Right forelimb (tissue), 1 donor: Measurements from ENCODE around the gene MEX3A.
"Not testable (repeated sequence)": the region's sequence is repeated elsewhere in the genome, so short reads cannot be mapped to it uniquely, and the experiment has no call there.

Source experiments
- DNase-seq: peaks from one replicate; pipeline ENCODE4 v3.0.0-alpha.2; 2018

The MEX3A gene, protein sequence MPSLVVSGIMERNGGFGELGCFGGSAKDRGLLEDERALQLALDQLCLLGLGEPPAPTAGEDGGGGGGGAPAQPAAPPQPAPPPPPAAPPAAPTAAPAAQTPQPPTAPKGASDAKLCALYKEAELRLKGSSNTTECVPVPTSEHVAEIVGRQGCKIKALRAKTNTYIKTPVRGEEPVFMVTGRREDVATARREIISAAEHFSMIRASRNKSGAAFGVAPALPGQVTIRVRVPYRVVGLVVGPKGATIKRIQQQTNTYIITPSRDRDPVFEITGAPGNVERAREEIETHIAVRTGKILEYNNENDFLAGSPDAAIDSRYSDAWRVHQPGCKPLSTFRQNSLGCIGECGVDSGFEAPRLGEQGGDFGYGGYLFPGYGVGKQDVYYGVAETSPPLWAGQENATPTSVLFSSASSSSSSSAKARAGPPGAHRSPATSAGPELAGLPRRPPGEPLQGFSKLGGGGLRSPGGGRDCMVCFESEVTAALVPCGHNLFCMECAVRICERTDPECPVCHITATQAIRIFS

DNA sequence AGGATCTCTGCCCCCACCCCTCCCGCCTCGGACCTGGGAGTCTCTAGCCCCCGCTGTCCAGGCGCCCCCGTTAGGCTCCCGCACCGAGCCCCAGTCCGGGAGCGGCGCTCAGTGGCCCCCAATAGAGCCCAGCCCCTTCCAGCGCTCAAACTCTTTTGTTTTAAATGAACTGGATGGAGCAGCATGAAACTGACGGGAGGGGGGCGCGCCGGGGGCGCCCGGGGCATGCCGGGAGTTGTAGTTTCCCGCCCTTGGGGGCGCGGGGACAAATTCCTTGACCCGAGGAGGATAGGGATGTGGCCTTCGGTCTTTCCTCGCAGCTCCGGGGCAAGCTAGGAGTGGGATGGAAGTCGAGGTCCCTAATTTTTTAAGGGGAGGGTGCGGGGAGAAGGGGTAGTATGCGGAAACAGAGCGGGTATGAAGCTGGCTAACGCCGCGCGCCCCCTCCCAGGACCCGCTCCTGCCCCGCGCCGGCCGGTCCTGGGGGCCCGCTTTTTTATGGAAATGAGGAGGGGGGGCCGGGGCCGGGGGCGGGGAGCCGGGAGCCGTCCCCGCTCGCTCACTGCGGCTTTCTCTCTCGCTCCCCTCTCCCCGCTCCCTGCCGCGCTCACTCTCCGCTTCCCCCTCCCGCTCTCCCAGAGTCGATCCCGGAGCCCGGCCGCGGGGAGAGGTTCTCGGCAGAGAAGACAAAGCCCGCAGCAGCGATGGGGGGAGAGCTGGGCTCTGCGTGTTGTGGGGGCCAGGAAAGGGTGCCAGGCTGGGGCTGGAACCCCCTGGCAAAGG, at the start of gene MEX3A:
Gene MEX3A (minus strand): TSS at position 157 of the 783 bp plus-strand sequence. CDS start 467 bp downstream, outside the sequence.
- peak; percentile 95 for DNase-seq

DNA sequence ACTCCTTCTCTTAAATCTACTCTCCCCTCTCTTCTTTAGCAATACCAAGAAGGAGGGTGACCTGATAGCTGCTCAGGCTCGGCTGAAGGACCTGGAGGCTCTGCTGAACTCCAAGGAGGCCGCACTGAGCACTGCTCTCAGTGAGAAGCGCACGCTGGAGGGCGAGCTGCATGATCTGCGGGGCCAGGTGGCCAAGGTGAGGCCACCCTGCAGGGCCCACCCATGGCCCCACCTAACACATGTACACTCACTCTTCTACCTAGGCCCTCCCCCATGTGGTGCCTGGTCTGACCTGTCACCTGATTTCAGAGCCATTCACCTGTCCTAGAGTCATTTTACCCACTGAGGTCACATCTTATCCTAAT, 48.3 kb upstream of the MEX3A start:
- no peak for DNase-seq

DNA sequence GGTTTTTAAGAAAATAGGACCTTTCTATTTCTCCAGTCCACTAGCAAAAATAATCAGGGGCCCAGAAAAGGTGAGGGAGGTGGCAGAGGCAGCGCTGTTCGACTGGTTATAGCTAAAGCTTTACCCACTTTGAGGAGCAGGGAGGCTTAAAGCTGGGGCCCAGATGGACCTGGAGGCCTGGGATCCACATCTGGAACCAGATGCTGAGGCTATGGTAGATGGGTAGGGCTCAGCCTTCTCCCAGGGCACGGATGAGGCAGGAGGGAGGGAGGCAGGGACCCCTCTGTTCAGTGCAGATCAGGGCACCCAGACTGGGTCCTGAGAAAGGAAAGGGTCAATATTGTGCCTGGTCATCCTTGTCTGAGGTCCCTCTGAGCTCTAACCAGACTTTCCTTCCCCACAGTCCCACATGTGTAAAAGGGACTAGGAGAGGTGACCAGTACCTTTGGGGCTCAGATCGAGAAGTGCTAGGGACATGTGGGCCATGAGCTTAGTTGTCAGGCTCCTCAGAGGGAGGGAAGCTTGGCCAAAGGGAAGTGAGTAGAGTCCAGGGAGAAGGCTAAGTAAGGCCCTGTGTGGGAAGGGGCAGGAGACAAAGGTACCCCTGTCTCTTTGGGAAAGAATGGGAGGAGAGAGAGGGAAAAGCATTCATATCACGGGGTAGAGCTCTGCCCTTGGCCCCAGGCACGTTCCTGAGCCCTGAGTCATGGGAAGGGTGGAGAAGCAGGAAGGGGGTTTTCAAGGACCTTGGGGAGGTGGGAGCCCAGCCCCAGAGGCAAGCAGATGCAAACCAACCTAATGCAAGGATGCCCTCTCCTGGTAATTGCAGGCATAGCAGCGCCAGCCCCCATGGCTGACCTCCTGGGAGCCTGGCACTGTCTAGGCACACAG, 47.7 kb upstream of the MEX3A start:
- DNase-seq: peak; percentile 89

DNA sequence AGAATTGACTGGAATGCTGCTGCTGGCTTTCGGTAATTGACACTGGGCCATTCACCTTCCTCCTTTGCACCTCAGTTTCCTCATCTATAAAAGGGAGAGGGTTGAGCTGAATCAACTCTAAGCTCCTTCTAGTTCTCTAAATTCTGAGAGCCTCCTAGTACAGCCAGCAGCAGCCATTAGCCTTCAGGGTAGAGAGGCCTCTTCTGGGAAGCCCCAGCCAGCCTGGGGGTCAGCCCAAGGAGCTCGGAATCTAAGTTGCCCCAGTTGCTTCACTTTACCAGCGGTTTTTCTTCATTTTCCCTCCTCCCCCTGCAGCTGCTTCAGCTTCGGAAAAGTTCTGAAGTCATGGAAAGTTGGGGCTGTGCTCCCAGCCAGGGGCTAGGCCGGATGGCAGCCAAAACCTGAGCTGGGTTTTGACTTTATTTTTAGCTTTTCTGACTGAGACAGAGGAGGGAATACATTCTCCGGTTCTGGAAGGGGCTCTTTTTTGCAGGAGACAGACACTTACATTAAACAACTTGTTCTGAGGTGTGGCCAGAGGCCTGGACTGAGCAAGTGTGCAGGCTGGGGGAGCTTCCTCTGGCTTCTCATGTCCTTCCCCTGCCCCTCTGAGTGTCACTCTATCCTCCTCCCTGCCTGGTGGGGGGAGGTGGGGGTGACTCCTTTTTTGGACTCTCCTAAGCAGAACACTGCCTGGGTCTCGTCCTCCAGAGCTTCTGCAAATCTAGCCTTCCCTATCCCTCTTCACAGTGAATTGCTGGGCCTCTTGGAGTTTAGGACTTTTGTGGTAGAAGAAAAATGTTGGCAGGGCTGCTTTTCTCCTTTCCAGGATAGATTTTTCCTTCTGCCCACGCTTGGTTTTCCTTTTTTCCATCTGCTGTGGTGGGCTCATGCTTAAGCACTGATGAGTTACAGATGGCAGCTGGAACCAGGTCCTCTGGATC, 46.7 kb upstream of the MEX3A start:
- DNase-seq: peak; percentile 92

DNA sequence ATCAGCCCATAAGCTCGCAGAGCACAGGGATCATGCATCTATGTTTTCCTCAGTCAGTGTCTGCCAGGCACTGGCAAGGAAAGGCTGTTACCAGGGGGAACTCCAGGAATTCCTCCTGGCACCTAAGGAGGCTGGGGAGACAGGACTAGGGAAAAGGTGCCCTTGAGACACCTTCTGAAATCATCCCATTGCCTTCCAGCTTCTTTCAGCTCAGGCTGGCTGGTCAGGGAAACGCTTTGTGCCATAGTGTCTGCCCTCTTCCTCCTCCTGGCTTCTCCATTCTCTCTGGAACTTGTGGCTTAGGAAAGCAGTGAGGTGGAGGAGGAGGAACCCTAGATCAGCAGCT, 46.0 kb upstream of the MEX3A start:
- no peak for DNase-seq

DNA sequence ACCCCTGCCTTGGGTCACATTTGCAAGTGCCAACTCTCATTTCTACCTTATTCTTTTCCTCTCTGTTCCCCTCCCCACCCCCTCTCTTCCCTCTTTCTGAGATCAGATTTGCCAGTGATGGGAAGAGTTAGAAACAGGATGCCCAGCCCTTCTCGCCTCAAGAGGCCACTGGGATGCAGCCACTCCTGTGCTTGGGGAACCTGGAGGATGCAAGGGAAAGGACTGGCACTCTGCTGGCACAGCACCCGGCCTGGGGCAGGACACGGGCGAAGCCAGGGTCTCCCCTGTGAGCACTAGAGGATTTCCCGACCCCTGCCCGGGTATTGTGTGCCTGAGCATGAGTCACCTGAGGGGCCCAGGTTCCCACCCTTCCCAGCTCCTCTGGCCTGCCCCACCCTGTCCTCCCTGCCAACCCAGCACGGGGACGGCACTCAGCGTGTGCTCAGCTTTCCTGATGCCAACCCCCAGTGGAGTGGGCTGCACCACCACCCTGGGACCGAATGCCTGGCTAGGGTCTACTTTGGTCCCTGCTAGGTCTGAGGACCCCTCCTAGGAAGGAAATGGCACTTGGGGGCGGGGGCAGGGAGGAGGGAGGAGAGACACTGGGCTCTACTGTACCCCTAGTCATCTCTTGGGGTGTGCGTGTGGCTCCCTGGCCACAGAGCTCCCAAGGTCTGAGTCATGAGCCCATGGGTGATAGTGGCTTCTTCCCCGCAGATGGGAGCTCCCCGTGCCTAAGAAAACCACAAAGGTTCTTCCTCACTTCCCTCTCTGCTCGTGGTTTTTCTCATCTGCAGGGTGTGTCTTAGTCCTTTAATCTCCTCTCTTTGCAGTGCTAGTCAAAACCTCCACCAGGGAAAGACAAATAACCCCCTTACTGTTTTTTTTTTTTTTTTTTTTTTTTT, 44.6 kb upstream of the MEX3A start:
- peak; percentile 71 for DNase-seq

DNA sequence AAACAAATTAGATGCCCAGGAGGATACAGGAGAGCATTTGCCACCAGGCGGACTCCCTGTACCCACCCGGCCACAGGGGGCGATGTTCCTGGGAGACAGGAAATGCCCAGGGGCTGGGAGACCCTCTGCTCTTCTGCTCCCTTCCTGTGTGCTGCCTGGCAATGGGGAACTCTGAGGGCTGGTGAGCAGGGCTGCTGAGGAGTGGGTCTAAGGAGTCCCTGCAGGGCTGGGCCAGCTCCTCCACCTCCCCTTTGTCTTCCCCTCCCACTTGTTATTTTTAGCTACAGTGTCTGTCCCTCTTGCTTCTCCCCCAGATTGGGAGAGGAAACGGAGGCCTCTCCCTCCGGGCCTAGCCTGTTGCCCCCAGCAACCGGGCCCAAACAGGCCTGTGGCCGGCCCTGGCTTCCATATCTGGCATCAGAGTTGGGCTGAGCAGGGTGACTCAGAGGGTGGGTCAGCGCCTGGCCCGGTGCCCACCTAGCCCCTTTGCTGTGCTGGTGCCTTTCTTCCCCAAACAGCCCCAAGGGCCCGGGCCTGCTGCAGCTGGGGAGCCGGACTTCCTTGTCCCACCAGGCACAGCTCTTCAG, 43.9 kb upstream of the MEX3A start:
- DNase-seq: peak; percentile 90

DNA sequence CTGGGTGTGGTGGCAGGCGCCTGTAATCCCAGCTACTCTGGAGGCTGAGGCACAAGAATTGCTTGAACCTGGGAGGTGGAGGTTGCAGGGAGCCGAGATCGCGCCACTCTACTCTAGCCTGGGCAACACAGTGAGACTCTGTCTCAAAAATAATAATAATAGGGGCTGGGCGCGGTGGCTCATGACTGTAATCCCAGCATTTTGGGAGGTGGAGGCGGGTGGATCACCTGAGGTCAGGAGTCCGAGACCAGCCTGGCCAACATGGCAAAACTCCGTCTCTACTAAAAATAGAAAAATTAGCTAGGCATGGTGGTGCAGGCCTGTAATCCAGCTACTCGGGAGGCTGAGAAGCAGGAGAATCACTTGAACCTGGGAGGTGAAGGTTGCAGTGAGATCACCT, 43.3 kb upstream of the MEX3A start:
- not testable (repeated sequence) for DNase-seq

DNA sequence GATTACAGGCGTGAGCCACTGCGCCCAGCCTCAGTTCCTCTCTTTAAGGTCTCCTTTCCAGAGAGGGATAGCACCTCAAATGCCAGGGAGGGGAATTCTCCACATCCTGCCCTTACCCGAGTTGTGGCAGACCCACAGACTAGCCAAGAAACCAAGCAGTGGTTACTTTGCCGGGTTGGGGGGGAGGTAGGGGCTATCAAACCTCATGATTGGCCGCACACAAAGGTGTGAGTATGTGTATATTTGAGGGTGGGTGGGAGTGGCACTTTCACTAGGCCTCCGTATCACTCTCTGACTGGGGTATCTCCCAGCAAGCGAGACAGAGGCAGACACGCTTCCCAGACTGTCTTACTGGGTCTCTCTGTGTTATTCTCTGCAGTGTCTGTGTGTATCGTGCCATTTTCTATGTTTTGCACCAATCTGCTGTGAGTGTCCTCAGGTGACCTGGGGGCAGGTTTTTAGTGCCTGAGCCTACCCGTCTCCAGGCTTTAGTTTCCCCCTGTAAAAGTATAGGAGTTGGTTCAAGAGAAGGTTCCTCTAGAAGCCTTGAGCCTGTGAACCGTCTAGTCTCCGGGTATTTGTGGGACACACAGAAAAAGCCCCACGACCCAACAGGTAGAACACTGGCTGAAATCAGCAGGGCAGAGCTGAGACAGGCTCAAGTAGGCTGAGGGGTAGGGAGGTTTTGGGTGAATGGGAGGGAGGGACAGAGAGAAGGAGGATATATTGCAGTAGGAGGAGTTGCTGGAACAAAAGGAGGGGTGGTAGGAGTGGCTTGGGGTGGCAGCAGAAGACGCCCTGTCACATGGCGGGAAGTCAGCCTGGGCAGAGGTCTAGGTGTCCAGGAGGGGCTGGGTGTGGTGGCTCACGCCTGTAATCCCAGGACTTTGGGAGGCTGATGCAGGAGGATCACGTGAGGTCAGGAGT, 42.6 kb upstream of the MEX3A start:
- DNase-seq: no peak

DNA sequence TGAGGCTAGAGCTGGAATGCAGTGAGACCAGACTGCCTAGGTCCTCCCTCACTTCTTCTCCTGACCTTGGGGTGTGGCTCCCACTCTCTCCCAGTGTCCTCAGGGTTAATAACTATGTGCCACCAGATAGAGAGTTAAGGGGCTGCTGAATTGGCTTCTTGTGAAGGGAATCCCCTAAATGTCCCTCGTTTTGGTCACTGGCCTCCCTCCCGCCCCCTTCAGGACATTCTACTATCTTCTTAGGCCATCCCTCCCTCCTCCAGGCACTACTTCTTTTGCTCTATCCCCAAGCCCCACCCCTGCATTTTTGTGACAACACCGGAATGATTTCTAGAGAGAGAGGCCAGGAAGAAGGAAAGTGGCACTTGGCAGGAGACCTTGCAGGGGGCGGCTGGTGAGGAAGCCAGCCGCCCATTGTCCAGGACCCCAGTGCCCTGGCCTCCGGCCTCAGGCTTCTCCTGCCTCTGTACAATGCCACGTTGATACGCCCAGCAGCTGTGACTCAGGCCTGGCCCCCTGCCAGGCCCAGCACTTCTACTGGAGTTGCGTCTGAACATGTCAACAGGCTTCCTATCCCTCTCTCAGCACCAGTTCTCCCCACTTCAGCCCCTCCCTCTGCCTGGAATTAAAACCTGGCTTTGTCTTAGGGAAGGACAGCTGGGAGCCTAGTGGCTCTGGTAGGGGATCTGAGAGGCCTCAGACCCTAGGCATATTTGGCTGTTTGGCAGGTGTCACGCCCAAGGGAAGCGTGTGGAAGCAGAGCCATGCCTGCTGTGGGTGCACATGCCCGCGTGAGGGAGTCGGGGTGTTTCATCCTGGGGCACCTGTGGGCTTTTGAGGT, 41.3 kb upstream of the MEX3A start:
- peak; percentile 95 for DNase-seq

DNA sequence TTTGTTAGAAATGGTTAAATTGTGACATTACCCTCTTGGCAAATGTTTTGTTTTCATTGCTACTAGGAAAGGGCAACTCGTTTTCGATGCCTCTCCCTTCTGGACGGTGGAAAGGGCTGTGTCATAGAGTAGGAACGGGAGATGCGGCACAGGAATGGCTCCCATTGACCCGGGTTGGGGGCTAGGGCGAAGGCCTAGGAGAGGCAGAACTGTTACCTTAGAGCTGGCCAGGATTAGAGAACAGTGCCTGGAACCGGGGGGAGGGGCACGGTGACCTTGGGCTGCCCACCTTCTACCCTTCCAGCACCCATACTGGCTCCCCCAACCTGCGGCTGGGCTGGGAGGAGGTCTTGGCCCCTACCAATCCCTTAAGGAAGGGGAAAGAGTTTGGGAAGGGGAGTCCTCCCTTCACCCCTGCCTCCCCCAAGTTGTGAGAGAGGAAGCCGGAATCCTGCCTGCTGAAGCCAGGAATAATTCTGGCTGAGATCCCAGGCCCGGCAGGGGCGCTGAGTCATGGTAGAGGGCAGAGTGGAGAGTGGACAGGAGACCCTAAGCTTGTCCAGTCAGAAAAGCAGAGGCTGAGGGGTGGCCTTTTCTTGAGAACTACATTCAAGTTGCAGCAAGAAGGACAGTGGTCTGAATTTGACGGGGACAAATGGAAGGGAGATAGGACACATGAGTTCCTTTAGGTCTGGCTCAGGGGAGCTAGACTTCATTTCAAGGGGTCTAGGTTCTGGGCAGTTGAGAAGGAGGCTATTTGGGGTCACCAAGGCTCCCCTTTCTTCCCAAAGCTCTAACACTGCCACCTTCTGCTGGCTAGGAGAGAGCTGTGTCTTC, 40.5 kb upstream of the MEX3A start:
- DNase-seq: peak; percentile 85

DNA sequence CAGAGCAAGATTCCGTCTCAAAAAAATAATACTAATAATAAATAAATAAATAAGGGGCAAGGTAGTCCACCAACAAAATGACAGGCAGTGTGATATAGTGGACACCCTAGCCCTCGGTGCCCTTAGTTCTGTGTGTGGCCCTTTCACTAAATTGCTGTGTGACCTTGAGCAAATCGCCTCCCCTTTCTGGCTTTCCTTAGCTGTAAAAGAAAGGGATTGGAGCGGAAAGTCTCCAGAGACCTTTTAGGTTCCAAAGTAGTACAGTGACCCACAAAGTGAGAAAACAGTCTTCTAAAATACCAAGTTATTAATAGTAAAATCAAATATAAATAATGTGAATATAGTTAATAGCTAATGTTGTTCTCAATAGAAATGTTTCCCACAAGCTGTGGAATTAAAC, 39.8 kb upstream of the MEX3A start:
- no peak for DNase-seq

DNA sequence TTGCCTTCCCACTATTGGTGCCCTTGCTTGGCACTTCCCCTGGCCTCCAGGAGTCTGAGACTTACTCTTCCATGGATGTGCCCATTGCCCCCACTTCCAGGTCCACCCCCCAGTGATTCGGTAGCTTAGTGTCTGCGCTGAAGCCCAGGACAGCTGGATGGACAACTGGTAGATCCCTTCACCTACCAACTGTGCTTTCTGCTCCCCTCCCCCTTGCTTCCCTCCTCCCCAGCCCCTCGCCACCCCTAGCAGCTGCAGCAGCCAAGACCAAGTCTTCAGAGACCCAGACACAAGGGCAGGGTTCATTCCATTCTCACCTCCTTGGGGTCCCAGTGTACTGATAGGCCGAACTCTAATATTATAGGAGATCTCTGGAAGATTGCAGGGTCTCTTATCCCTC, 39.2 kb upstream of the MEX3A start:
- DNase-seq: no peak

DNA sequence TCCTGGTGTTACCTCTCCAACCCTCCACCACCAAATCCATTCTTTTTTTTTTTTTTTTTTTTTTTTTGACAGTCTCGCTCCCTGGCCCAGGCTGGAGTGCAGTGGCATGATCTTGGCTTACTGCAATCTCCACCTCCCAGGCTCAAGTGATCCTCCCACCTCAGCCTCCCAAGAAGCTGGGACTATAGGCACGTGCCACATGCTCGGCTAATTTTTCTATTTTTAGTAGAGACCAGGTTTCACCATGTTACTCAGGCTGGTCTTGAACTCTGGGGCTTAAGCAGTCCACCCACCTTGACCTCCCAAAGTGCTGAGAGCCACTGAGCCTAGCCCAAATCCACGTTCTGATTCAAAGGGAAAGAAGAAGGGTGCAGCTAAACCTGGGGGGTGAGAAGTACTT, 38.7 kb upstream of the MEX3A start:
- DNase-seq: not testable (repeated sequence)

DNA sequence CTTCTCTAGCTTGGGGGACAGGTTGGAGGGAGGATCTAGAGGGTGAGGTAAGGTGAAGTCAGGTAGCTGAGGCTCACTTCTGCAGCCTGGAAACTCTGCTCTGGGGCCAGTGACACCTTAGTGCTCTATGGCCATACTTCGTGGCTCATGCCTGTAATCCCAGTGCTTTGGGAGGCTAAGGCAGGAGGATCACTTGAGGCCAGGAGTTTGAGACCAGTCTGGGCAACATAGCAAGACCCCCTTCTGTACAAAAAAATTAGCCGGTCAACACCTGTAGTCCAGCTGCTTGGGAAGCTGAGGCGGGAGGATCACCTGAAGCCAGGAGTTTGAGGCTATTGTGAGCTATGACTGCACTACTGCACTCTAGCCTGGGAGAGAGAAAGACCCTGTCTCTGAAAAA, 38.1 kb upstream of the MEX3A start:
- no peak for DNase-seq

DNA sequence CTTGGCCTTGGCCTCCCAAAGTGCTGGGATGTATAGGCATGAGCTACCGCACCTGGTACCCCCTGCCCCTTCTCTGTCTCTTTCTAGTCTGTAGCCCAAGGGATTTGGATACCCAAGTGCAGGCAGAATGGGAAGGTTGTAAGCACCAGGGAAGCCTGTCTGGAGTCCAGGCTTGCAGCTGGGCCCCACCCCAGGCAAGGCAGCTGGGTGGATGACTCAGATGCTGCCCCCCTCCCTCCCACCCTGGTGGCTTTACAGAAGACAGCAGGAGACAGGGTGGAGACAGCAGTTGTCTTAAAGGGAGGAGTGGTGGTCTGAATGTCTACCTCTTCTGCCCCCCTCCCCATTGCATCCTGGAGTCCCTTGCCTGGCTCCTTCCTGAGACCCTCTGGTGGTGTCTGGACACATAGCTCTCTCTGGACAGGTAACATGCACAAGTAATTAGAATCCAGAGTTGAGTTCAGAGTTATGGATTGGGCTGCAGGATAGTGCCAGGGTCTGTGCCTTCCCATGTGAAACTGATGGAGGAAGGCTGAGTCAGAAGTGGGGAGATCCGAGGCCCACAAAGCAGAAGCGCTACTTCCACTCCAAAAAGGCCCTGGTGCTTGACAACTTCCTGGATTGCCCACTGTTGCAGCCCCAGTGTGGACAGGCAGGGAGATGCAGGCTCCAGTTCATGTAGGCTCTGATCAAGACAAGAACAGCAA, 37.4 kb upstream of the MEX3A start:
- peak; percentile 76 for DNase-seq
